Anterior cingulate cortex (tissue), 58 donors: ENCODE measurements around the gene DERA.
"Not testable (repeated sequence)": the region's sequence is repeated elsewhere in the genome, so short reads cannot be mapped to it uniquely, and the experiment has no call there.

Source experiments
- DNase-seq, 58 donors: peaks; one replicate each; lab custom pipeline; 2025; lab: John Stamatoyannopoulos, UW

DERA gene

GRCh38 chr12:15910864-15911721 lies at the start of gene DERA:
DERA (plus strand) TSS chr12:15911332; CDS start chr12:15911384, 52 bp downstream.
- DNase-seq: peak in 52 of 58 donors; percentile 17 to 79 (median 56)

GRCh38 chr12:15861404-15861803 lies 49.7 kb upstream of the DERA start:
- DNase-seq: no peak

GRCh38 chr12:15862840-15863239 lies 48.3 kb upstream of the DERA start:
- no peak for DNase-seq

GRCh38 chr12:15863372-15863771 lies 47.8 kb upstream of the DERA start:
- DNase-seq: no peak

GRCh38 chr12:15863984-15864383 lies 47.1 kb upstream of the DERA start:
- DNase-seq: no peak

- DNase-seq: no peak
Measured at GRCh38 chr12:15868186-15868585, 42.9 kb upstream of the DERA start.

- DNase-seq: no peak
Measured at GRCh38 chr12:15873556-15873955, 37.6 kb upstream of the DERA start.

- DNase-seq: not testable (repeated sequence)
Measured at GRCh38 chr12:15874556-15875145, 36.5 kb upstream of the DERA start.

GRCh38 chr12:15875863-15876262 lies 35.3 kb upstream of the DERA start:
- no peak for DNase-seq

- no peak for DNase-seq
Measured at GRCh38 chr12:15879413-15879812, 31.7 kb upstream of the DERA start.

GRCh38 chr12:15880721-15881120 lies 30.4 kb upstream of the DERA start:
- DNase-seq: no peak

- peak; percentile 65 to 98 (median 95) for DNase-seq
Measured at GRCh38 chr12:15882118-15882971, 28.8 kb upstream of the DERA start, which contains the start of gene STRAP. STRAP (plus strand) TSS chr12:15882387; CDS start chr12:15882708, 321 bp downstream.

- no peak for DNase-seq
Measured at GRCh38 chr12:15883536-15883935, 27.6 kb upstream of the DERA start.

- no peak for DNase-seq
Measured at GRCh38 chr12:15886372-15887042, 24.6 kb upstream of the DERA start.

- no peak for DNase-seq
Measured at GRCh38 chr12:15887043-15887817, 23.9 kb upstream of the DERA start.

- no peak for DNase-seq
Measured at GRCh38 chr12:15892645-15893259, 18.4 kb upstream of the DERA start.

GRCh38 chr12:15893260-15893659 lies 17.9 kb upstream of the DERA start:
- no peak for DNase-seq

- DNase-seq: no peak
Measured at GRCh38 chr12:15896867-15897266, 14.3 kb upstream of the DERA start.

GRCh38 chr12:15897433-15897832 lies 13.7 kb upstream of the DERA start:
- DNase-seq: no peak
